Astrocyte (in vitro differentiated cells and primary cell): ENCODE data around the gene ANGPTL7. TPM values are rescaled to one million over a fixed set of nuclear protein-coding genes. Genes with fewer than 3 reads are reported as not detected.

ENCODE experiments used
- DNase-seq: peaks from one replicate; pipeline ENCODE4 v3.0.0-alpha.2; 2010; ENCODE audit warnings: low read depth
- FAIRE-seq: peaks from 2 replicates; lab custom pipeline; 2011; peaks lifted over from hg19 to GRCh38; lab: Jason Lieb, UNC
- H2AFZ ChIP-seq: 2 replicates; pipeline ENCODE4 v1.6.0; 2012; ENCODE audit warnings: low read depth, low read length, inconsistent platforms
- H3K27ac ChIP-seq: 2 replicates; pipeline ENCODE4 v1.5.1; 2011; ENCODE audit warnings: low read depth, low read length, inconsistent platforms
- H3K27me3 ChIP-seq: 2 replicates; pipeline ENCODE4 v1.6.0; 2011; ENCODE audit warnings: low read length, inconsistent platforms; ENCODE audit not compliant: insufficient read depth
- H3K36me3 ChIP-seq: 2 replicates; pipeline ENCODE4 v1.5.1; 2011; ENCODE audit warnings: low read length, inconsistent platforms; ENCODE audit not compliant: insufficient read depth
- H3K4me1 ChIP-seq: 2 replicates; pipeline ENCODE4 v1.5.1; 2011; ENCODE audit warnings: low read length, inconsistent platforms; ENCODE audit not compliant: insufficient read depth
- H3K4me2 ChIP-seq: 2 replicates; pipeline ENCODE4 v1.6.0; 2012; ENCODE audit warnings: low read length, inconsistent platforms
- H3K4me3 ChIP-seq: 2 replicates; pipeline ENCODE4 v1.5.1; 2011; ENCODE audit warnings: low read depth, mild to moderate bottlenecking, low read length, inconsistent platforms; ENCODE audit not compliant: insufficient read depth
- H3K79me2 ChIP-seq: 2 replicates; pipeline ENCODE4 v1.6.0; 2012; ENCODE audit warnings: mild to moderate bottlenecking, low read length, inconsistent platforms; ENCODE audit not compliant: insufficient read depth
- H3K9ac ChIP-seq: 2 replicates; pipeline ENCODE4 v1.6.0; 2012; ENCODE audit warnings: mild to moderate bottlenecking, low read length, inconsistent platforms
- H3K9me3 ChIP-seq: 2 replicates; pipeline ENCODE4 v1.5.1; 2012; ENCODE audit warnings: low read depth, mild to moderate bottlenecking, low read length, inconsistent platforms; ENCODE audit not compliant: insufficient read depth
- H4K20me1 ChIP-seq: 2 replicates; pipeline ENCODE4 v1.6.0; 2012; ENCODE audit warnings: low read length, inconsistent platforms; ENCODE audit not compliant: insufficient read depth
- H3K27ac Mint-ChIP-seq: one replicate; pipeline ENCODE4 v1.8.0; 2021; ENCODE audit warnings: mild to moderate bottlenecking, mixed read lengths; ENCODE audit not compliant: unreplicated experiment
- H3K27me3 Mint-ChIP-seq: one replicate; pipeline ENCODE4 v1.8.0; 2021; ENCODE audit warnings: low read depth, mixed read lengths; ENCODE audit not compliant: unreplicated experiment
- H3K36me3 Mint-ChIP-seq: one replicate; pipeline ENCODE4 v1.8.0; 2021; ENCODE audit warnings: low read depth, mixed read lengths; ENCODE audit not compliant: unreplicated experiment
- H3K4me1 Mint-ChIP-seq: one replicate; pipeline ENCODE4 v1.8.0; 2021; ENCODE audit warnings: low read depth, mixed read lengths; ENCODE audit not compliant: unreplicated experiment
- H3K4me3 Mint-ChIP-seq: one replicate; pipeline ENCODE4 v1.8.0; 2021; ENCODE audit warnings: mild to moderate bottlenecking, moderate library complexity, mixed read lengths; ENCODE audit not compliant: unreplicated experiment
- H3K9me3 Mint-ChIP-seq: one replicate; pipeline ENCODE4 v1.8.0; 2021; ENCODE audit warnings: mild to moderate bottlenecking, mixed read lengths; ENCODE audit not compliant: unreplicated experiment
- EZH2 ChIP-seq: IDR thresholded peaks from 2 replicates; pipeline ENCODE4 v1.6.1; 2012; ENCODE audit warnings: mild to moderate bottlenecking, low read length, inconsistent platforms; ENCODE audit not compliant: insufficient read depth
- total RNA-seq: library from RNA; stranded (reverse); gene quantifications from 2 replicates; pipeline ENCODE4 v1.2.1, GENCODE V29; 2021
- TF ChIP-seq, protein P1 (sequence below): IDR thresholded peaks from 2 replicates; pipeline ENCODE4 v1.5.1; 2011; ENCODE audit warnings: low read depth, mild to moderate bottlenecking, inconsistent platforms, low read length, moderate library complexity; ENCODE audit not compliant: insufficient read depth

Gene ANGPTL7
- total RNA-seq, 1 donor from 2014 or later, result 0.86 TPM

DNA sequence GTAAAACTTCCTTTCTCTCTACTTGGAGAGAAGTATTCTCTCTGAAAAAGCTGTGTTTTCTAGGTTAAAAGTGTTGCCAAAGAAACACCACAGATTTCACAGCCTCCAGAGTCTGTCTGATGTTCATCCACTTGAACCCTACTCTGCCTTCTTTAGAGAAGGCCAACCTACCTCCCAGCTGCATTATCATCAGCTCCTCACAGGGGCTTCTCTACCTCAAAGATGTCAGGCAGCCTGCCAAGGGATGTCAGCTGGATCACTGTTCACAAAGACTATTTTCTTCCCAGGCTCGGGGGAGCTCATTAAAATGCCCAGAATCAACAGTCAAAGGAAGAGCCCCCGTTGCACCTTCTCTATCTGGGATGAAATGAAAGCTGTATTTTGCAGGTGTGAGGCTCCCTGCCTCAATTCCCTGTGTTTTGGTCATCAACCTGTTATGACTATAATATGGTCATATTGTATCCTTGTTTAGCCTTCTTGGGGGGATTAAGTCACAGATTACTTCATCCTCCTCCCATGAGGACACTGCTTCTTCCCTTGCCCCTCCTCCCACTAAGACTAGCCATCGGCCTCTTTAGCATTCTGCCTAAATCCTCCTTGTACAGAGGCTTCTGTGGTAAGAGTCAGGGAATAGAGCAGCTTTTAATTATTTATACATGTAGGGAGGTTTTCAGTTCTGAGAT lies 25.7 kb downstream of the ANGPTL7 start:
- Histone ChIP-seq H3K9ac (no peak overlapping the region), H3K4me1 (no peaks in the 10 kb centered on the region), H3K9me3 (no peaks in the 10 kb centered on the region), H3K36me3 (peaks cover 53% of the 10 kb centered on the region), H3K4me3 (no peak overlapping the region), H3K27me3 (no peaks in the 10 kb centered on the region), H2AFZ (no peak overlapping the region), H3K4me2 (no peak overlapping the region), H4K20me1 (peaks cover 5% of the 10 kb centered on the region), H3K79me2 (no peaks in the 10 kb centered on the region), H3K27ac (no peak overlapping the region)
- H3K36me3 Mint-ChIP-seq, result peaks cover 29% of the 10 kb centered on the region
- no peaks in the 10 kb centered on the region for H3K27me3 Mint-ChIP-seq
- H3K4me3 Mint-ChIP-seq, result no peak overlapping the region
- TF ChIP-seq, protein P1, sequence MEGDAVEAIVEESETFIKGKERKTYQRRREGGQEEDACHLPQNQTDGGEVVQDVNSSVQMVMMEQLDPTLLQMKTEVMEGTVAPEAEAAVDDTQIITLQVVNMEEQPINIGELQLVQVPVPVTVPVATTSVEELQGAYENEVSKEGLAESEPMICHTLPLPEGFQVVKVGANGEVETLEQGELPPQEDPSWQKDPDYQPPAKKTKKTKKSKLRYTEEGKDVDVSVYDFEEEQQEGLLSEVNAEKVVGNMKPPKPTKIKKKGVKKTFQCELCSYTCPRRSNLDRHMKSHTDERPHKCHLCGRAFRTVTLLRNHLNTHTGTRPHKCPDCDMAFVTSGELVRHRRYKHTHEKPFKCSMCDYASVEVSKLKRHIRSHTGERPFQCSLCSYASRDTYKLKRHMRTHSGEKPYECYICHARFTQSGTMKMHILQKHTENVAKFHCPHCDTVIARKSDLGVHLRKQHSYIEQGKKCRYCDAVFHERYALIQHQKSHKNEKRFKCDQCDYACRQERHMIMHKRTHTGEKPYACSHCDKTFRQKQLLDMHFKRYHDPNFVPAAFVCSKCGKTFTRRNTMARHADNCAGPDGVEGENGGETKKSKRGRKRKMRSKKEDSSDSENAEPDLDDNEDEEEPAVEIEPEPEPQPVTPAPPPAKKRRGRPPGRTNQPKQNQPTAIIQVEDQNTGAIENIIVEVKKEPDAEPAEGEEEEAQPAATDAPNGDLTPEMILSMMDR, result no peak
- no peak for TF ChIP-seq EZH2
- no peak overlapping the region for H3K27ac Mint-ChIP-seq
- no peaks in the 10 kb centered on the region for H3K4me1 Mint-ChIP-seq
- DNase-seq, result no peak
- no peaks in the 10 kb centered on the region for H3K9me3 Mint-ChIP-seq
- FAIRE-seq, result no peak

DNA sequence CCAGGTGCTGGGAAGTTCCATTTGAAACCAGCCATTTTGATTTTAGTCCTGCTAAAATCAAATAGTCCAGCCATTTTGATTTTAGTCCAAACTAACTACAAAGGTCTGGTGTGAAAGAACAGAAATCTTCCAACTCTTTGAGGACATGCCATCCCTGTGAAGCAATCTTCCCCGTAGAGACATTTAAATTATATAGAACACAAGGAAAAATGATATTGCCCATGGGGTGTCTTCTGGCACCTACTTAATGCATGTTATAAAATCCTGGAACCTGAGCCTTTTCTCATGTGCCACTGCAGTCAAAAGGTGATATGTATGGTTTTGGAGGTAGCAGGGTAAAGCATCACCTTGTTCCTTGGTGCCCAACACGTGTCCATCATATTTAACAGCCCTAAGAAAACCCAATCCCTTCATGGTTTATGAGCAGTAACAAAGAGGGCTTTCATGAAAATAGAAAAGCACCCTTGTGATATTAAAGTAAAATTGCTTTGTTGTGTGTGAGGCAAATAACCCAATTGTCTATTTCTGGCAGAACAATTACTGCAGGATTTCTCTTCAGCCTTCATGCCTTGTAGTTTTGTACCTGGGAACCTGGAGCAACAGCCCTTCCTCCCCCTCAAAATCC lies 26.3 kb downstream of the ANGPTL7 start:
- Histone ChIP-seq H4K20me1 (peaks cover 5% of the 10 kb centered on the region), H2AFZ (no peak overlapping the region), H3K36me3 (peaks cover 53% of the 10 kb centered on the region), H3K4me2 (no peak overlapping the region), H3K4me3 (no peak overlapping the region), H3K27ac (no peak overlapping the region), H3K27me3 (no peaks in the 10 kb centered on the region), H3K4me1 (no peaks in the 10 kb centered on the region), H3K9ac (no peak overlapping the region), H3K9me3 (no peaks in the 10 kb centered on the region), H3K79me2 (no peaks in the 10 kb centered on the region)
- Mint-ChIP-seq H3K9me3 (no peaks in the 10 kb centered on the region), H3K27me3 (no peaks in the 10 kb centered on the region), H3K4me3 (no peak overlapping the region), H3K4me1 (no peaks in the 10 kb centered on the region), H3K36me3 (peaks cover 29% of the 10 kb centered on the region), H3K27ac (no peak overlapping the region)
- FAIRE-seq, result no peak
- DNase-seq, result no peak
- TF ChIP-seq, protein P1, result no peak
- TF ChIP-seq EZH2, result no peak

DNA sequence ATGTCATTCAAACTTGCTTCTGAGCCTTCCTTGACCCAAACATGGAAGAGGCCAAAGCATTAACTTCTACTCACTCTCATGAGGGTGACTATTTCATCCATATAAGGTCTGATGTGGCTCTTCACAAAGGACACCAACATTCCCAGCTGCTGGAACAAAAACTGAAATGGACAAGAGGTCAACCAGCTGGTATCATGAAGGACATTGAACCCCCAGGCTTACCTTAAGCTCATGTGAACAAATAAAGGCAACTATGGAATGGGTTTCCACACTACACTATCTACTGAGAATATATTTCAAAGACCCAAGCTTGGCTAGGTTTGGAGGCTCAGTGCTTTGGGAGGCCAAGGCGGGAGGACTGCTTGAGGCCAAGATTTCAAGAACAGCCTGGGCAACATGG lies 26.9 kb downstream of the ANGPTL7 start:
- Histone ChIP-seq H3K4me3 (no peak overlapping the region), H3K79me2 (no peaks in the 10 kb centered on the region), H3K4me1 (no peaks in the 10 kb centered on the region), H3K36me3 (peaks cover 51% of the 10 kb centered on the region), H3K27me3 (no peaks in the 10 kb centered on the region), H2AFZ (no peak overlapping the region), H3K4me2 (no peak overlapping the region), H3K9me3 (no peaks in the 10 kb centered on the region), H3K27ac (no peak overlapping the region), H3K9ac (no peak overlapping the region), H4K20me1 (peaks cover 5% of the 10 kb centered on the region)
- no peak for DNase-seq
- Mint-ChIP-seq H3K27me3 (no peaks in the 10 kb centered on the region), H3K4me3 (no peak overlapping the region), H3K9me3 (no peaks in the 10 kb centered on the region), H3K36me3 (peaks cover 29% of the 10 kb centered on the region), H3K4me1 (no peaks in the 10 kb centered on the region), H3K27ac (no peak overlapping the region)
- FAIRE-seq, result no peak
- TF ChIP-seq, protein P1, result no peak
- no peak for TF ChIP-seq EZH2
